Thyroid gland (tissue), 4 donors: ENCODE data around the gene ATRNL1.

Source experiments
- CTCF ChIP-seq, 6 experiments: fragments of 200-600 bp in 3 of 6; fragments of 450-650 bp in 3 of 6; sonication (generic) in 3 of 6; IDR thresholded peaks; one replicate each; pipeline ENCODE4 v1.5.1; 2016 to 2019; ENCODE audit warnings: antibody characterized with exemption in 6 of 6, mild to moderate bottlenecking in 2 of 6, inconsistent platforms in 1 of 6, moderate library complexity in 1 of 6
- POLR2A ChIP-seq, 2 donors: fragments of 450-650 bp; IDR thresholded peaks; one replicate each; pipeline ENCODE4 v1.6.1; 2017; ENCODE audit warnings: antibody characterized with exemption in 2 of 2, mild to moderate bottlenecking in 2 of 2, moderate library complexity in 1 of 2

- TF ChIP-seq CTCF (IDR thresholded peaks at IDR 0.05) (no peak), POLR2A (IDR thresholded peaks at IDR 0.05) (no peak)
Observed at GRCh38 chr10:115706026-115706425, 612.9 kb downstream of the ATRNL1 start.
